ENCODE results near the gene ITPRID1.

DNA sequence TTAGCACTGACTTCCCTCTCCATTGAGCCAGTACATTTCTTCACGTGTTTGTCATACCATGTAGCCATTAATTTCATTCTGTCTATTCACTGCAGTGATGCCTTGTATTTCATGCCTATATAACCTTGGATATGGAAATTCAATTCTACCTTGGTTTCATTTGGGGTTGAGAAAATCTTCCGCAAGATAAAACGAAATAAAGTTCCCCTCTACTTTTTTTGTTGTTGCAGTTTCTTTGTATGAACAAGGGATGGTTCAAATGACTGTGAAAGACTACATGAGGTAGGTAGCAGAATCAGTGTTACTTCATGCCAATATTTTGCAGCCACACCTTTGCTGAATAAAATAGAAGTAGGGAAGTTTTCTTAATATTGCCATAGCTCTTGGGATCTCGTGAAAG is 55.6 kb downstream of the ITPRID1 start:
- no peak for TF ChIP-seq RBBP5 (IDR thresholded peaks at IDR 0.05; ENCODE audit: borderline replicate concordance, insufficient read depth, low read length, poor library complexity, severe bottlenecking)
- no peak for TF ChIP-seq NR4A1 (CRISPR knock-in tag; IDR thresholded peaks at IDR 0.05)
- TF ChIP-seq NR4A1 (tag; IDR thresholded peaks at IDR 0.05): no peak
- TF ChIP-seq, protein P1, sequence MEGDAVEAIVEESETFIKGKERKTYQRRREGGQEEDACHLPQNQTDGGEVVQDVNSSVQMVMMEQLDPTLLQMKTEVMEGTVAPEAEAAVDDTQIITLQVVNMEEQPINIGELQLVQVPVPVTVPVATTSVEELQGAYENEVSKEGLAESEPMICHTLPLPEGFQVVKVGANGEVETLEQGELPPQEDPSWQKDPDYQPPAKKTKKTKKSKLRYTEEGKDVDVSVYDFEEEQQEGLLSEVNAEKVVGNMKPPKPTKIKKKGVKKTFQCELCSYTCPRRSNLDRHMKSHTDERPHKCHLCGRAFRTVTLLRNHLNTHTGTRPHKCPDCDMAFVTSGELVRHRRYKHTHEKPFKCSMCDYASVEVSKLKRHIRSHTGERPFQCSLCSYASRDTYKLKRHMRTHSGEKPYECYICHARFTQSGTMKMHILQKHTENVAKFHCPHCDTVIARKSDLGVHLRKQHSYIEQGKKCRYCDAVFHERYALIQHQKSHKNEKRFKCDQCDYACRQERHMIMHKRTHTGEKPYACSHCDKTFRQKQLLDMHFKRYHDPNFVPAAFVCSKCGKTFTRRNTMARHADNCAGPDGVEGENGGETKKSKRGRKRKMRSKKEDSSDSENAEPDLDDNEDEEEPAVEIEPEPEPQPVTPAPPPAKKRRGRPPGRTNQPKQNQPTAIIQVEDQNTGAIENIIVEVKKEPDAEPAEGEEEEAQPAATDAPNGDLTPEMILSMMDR (IDR thresholded peaks at IDR 0.05 in 2 of 3, conservative IDR thresholded peaks at IDR 0.05 in 1 of 3; ENCODE audit: insufficient read depth in 2 of 3, low read depth in 1 of 3, low read length in 3 of 3): no peak
- TF ChIP-seq, protein P2, sequence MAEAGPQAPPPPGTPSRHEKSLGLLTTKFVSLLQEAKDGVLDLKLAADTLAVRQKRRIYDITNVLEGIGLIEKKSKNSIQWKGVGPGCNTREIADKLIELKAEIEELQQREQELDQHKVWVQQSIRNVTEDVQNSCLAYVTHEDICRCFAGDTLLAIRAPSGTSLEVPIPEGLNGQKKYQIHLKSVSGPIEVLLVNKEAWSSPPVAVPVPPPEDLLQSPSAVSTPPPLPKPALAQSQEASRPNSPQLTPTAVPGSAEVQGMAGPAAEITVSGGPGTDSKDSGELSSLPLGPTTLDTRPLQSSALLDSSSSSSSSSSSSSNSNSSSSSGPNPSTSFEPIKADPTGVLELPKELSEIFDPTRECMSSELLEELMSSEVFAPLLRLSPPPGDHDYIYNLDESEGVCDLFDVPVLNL (CRISPR knock-in tag; IDR thresholded peaks at IDR 0.05; ENCODE audit: low read depth): no peak
- no peak for TF ChIP-seq ZNF76 (CRISPR knock-in tag; IDR thresholded peaks at IDR 0.05; ENCODE audit: borderline replicate concordance)
- TF ChIP-seq EZH2 (IDR thresholded peaks at IDR 0.05; ENCODE audit: borderline replicate concordance, low read depth, low read length): no peak
- no peak for TF ChIP-seq ARID2 (IDR thresholded peaks at IDR 0.05)
